HL-60 (cell line): ENCODE data around the gene MAD1L1.
"Not testable (repeated sequence)": the region's sequence is repeated elsewhere in the genome, so short reads cannot be mapped to it uniquely, and the experiment has no call there.

Experiments
- DNase-seq, 2 experiments: peaks; one replicate each; pipeline ENCODE4 v3.0.0-alpha.2; 2010 to 2020; ENCODE audit warnings: low read depth in 1 of 2, low spot score in 1 of 2
- H3K27ac ChIP-seq: fragments of 250-450 bp; sonication (Bioruptor Pico); replicated peaks from 2 replicates; pipeline ENCODE4 v1.5.1; 2020; ENCODE audit warnings: mild to moderate bottlenecking, moderate library complexity
- H3K27me3 ChIP-seq: fragments of 250-450 bp; sonication (Bioruptor Pico); 2 replicates; pipeline ENCODE4 v1.5.1; 2021; ENCODE audit warnings: mild to moderate bottlenecking, moderate library complexity; ENCODE audit not compliant: insufficient read depth, poor library complexity, severe bottlenecking
- H3K4me3 ChIP-seq: replicated peaks from 2 replicates; pipeline ENCODE4 v1.5.1; 2011; ENCODE audit warnings: mild to moderate bottlenecking, control low read depth, low read length; ENCODE audit not compliant: insufficient read depth
- GABPA ChIP-seq: IDR thresholded peaks from 2 replicates; pipeline ENCODE4 v1.6.1; 2012; ENCODE audit warnings: low read depth
- POLR2AphosphoS5 ChIP-seq: IDR thresholded peaks from 2 replicates; pipeline ENCODE4 v1.6.1; 2012; ENCODE audit warnings: low read depth
- REST ChIP-seq: IDR thresholded peaks from 2 replicates; pipeline ENCODE4 v1.6.1; 2012; ENCODE audit warnings: low read depth; ENCODE audit not compliant: insufficient replicate concordance
- SPI1 ChIP-seq: IDR thresholded peaks from 2 replicates; pipeline ENCODE4 v1.6.1; 2012; ENCODE audit warnings: low read depth, mild to moderate bottlenecking, borderline replicate concordance
- TF ChIP-seq, protein P1 (sequence below): IDR thresholded peaks from one replicate; pipeline ENCODE4 v1.5.1; 2011; ENCODE audit warnings: low read length, control low read depth, inconsistent platforms; ENCODE audit not compliant: insufficient read depth

Gene MAD1L1

GRCh38 chr7:1824882-1825646, 407.7 kb downstream of the MAD1L1 start:
- not testable (repeated sequence) for H3K27ac ChIP-seq, DNase-seq, H3K27me3 ChIP-seq, H3K4me3 ChIP-seq

DNA sequence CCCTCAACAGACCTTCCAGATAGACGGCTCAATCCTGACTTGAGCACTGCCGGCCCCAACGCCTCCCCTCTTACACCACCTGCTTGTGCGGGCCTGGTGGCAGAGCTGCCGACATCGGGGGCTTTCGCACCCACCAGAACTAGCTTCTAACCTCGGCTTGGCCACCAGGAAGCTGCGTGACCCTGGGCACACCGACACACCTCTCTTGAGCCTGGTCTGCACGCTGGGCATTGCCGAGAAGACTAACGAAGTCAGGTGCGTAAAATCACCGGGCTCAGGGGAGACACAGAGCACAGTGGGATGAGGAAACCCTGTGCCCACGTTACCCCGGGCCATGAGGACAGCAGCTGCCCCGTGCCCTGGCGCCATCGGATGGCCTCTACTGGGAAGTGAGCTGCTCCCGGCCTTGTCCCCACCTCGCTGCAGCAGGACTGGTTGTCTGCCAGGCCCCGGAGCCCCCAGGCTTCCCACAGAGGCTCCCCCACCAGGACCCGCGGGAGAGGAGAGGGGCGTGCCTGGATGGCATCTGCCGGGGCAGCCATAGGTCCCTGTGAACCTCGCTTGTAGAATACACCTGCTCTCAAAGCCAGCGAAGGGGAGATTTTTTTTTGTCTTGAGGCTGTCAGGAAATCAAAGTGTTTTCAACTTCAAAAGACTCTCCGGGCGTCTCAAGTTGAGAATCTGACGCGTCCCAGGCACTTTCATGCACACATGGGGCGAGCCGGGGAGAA, 408.4 kb downstream of the MAD1L1 start:
- not testable (repeated sequence) for DNase-seq, H3K4me3 ChIP-seq, H3K27me3 ChIP-seq, H3K27ac ChIP-seq

DNA sequence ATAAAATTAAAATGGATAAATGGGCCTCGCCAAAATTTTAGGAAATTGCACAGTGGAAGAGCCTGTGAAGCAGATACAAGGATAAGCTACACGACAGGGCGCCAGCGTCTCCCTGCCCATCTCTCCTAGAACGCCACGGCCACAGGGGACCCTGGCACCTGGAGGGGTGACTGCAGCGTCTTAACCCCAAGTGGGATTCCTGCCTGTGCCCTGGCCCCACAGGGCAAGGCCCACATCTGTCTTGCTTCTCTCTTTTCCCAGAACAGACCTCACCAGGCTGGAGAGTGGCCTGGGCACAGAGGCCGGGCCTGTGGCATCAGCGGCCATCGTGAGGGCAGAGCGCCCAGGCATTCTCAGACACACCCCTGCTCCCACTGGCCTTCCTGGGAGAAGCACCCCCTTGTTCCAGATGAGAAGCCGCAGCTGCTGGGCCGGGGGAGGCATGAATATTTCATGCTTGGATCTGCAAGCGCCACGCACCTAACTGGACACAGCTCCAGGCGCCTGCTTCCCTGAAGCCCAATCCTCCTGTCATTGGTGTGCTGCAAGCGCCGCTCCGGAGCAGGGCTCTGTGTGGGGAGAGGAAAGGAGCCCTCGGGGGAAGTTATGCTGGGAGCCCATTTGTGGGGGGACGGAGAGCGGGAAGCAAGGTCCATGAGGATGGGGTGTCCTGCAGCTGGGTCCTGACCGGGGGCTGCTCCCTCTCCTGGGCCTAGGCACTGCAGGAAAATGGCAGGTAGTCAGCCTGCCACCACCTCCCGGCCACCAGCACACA, 409.2 kb downstream of the MAD1L1 start:
- H3K27ac ChIP-seq = no peak overlapping the region
- TF ChIP-seq REST = no peak
- TF ChIP-seq SPI1 = no peak
- H3K4me3 ChIP-seq = no peak overlapping the region
- no peak for DNase-seq
- H3K27me3 ChIP-seq = no peaks in the 10 kb centered on the region

DNA sequence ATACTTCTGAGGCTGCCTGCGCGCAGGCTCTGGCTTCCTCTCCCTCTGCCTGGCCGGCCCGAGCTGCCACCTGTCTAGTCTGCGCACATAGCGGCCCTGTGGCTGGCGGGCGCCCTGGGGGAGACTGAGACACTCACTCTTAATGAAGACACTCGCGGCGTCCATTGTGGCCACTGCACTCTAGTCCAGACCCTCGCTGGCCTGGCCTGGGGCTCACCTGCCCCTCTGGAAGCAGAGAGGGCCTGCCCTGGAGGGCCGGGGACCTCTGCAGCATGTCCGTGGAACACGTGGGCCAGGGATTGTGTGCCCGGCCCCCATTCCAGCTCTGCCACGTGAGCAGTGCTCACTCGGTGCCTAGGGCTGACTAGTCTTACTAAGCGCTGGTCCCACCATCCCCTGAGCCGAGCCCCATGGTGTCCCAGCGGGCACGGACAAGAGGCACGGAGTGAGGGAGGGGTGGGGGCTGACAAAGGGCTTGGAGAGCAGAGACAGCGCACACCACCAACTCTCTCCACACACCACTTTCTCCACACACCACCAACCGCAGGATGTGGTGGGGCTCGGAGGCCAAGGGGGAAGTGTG, 413.4 kb downstream of the MAD1L1 start:
- Histone ChIP-seq H3K4me3 (no peak overlapping the region), H3K27ac (peak overlapping the region; percentile 70), H3K27me3 (no peaks in the 10 kb centered on the region)
- TF ChIP-seq, protein P1, sequence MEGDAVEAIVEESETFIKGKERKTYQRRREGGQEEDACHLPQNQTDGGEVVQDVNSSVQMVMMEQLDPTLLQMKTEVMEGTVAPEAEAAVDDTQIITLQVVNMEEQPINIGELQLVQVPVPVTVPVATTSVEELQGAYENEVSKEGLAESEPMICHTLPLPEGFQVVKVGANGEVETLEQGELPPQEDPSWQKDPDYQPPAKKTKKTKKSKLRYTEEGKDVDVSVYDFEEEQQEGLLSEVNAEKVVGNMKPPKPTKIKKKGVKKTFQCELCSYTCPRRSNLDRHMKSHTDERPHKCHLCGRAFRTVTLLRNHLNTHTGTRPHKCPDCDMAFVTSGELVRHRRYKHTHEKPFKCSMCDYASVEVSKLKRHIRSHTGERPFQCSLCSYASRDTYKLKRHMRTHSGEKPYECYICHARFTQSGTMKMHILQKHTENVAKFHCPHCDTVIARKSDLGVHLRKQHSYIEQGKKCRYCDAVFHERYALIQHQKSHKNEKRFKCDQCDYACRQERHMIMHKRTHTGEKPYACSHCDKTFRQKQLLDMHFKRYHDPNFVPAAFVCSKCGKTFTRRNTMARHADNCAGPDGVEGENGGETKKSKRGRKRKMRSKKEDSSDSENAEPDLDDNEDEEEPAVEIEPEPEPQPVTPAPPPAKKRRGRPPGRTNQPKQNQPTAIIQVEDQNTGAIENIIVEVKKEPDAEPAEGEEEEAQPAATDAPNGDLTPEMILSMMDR = no peak
- TF ChIP-seq REST (no peak), POLR2AphosphoS5 (peak; percentile 33; the same call in 1 of the 2 replicates), SPI1 (no peak), GABPA (no peak)
- peak in 1 of 2 experiments; percentile 73 for DNase-seq
